Right ventricle myocardium superior (tissue), 1 donor: ENCODE results near the gene FHOD3. TPM values are rescaled to one million over a fixed set of nuclear protein-coding genes. Genes with fewer than 3 reads are reported as not detected.

Experiments
- ATAC-seq: fragments of 200-7000 bp; cut with Tn5 transposase; one replicate; pipeline ENCODE4 v1.9.1; 2020; ENCODE audit warnings: mild to moderate bottlenecking; ENCODE audit not compliant: poor library complexity
- DNase-seq: peaks from one replicate; pipeline ENCODE4 v3.0.0-alpha.2; 2020
- intact Hi-C: fragments of 100-400 bp; cut with DNase I; formaldehyde crosslinking; loops from one replicate; pipeline ENCODE4 v1.11.2; 2022
- total RNA-seq: library from RNA; stranded (reverse); fragmentation: NEBNext Ultra II Directional; extraction: Animal tissue kit (Norgen Biotek cat#: 25700); gene quantifications from one replicate; pipeline ENCODE4 v1.2.1, GENCODE V29; 2021
- donor health status: DM: no; HTN: yes; CAD: no; lungs with severe emphysema.

The FHOD3 gene
- total RNA-seq, 1 donor from 2014 or later = 317 TPM

GRCh38 chr18:36511791-36512352, 214.4 kb downstream of the FHOD3 start:
- ATAC-seq (peak; percentile 69), DNase-seq (no peak)
- intact Hi-C loops = no loop called here

- ATAC-seq (no peak), DNase-seq (no peak)
- intact Hi-C loops = no loop called here
Measured at GRCh38 chr18:36513556-36513955, 216.0 kb downstream of the FHOD3 start.

GRCh38 chr18:36514778-36515177, 217.3 kb downstream of the FHOD3 start:
- intact Hi-C loops = no loop called here
- DNase-seq = no peak

GRCh38 chr18:36516258-36516657, 218.7 kb downstream of the FHOD3 start:
- intact Hi-C loops = no loop called here
- ATAC-seq (no peak), DNase-seq (no peak)

More at GRCh38 chr18:36514778-36515177, 217.3 kb downstream of the FHOD3 start:
- ATAC-seq = no peak

GRCh38 chr18:36516726-36517125, 219.2 kb downstream of the FHOD3 start:
- DNase-seq = no peak
- no peak for ATAC-seq
- intact Hi-C loops = no loop called here

- peak; percentile 67 for ATAC-seq
- intact Hi-C loops = no loop called here
- no peak for DNase-seq
Measured at GRCh38 chr18:36518839-36519238, 221.3 kb downstream of the FHOD3 start.

GRCh38 chr18:36519358-36519757, 221.8 kb downstream of the FHOD3 start:
- no peak for DNase-seq
- intact Hi-C loops = no loop called here
- peak; percentile 21 for ATAC-seq

- intact Hi-C loops = no loop called here
- no peak for DNase-seq
- ATAC-seq = no peak
Measured at GRCh38 chr18:36522509-36522908, 225.0 kb downstream of the FHOD3 start.

- intact Hi-C loops = no loop called here
- no peak for ATAC-seq
- no peak for DNase-seq
Measured at GRCh38 chr18:36525913-36526312, 228.4 kb downstream of the FHOD3 start.

- ATAC-seq (no peak), DNase-seq (no peak)
- intact Hi-C loops = no loop called here
Measured at GRCh38 chr18:36526611-36527010, 229.1 kb downstream of the FHOD3 start.

GRCh38 chr18:36527051-36527450, 229.5 kb downstream of the FHOD3 start:
- ATAC-seq (no peak), DNase-seq (no peak)
- intact Hi-C loops = no loop called here

- intact Hi-C loops = no loop called here
- DNase-seq = no peak
- no peak for ATAC-seq
Measured at GRCh38 chr18:36527740-36528455, 230.4 kb downstream of the FHOD3 start.

- intact Hi-C loops = no loop called here
- ATAC-seq (no peak), DNase-seq (no peak)
Measured at GRCh38 chr18:36529747-36530146, 232.2 kb downstream of the FHOD3 start.

GRCh38 chr18:36530676-36531405, 233.3 kb downstream of the FHOD3 start:
- peak; percentile 11 for ATAC-seq
- intact Hi-C loops = no loop called here
- no peak for DNase-seq

GRCh38 chr18:36531636-36532035, 234.1 kb downstream of the FHOD3 start:
- no peak for ATAC-seq
- intact Hi-C loops = no loop called here
- no peak for DNase-seq

- DNase-seq = no peak
- intact Hi-C loops = no loop called here
- ATAC-seq = no peak
Measured at GRCh38 chr18:36532394-36532793, 234.9 kb downstream of the FHOD3 start.

- DNase-seq = no peak
- intact Hi-C loops = no loop called here
- ATAC-seq = no peak
Measured at GRCh38 chr18:36532815-36533214, 235.3 kb downstream of the FHOD3 start.

- intact Hi-C loops = no loop called here
- ATAC-seq (no peak), DNase-seq (no peak)
Measured at GRCh38 chr18:36533446-36534153, 236.1 kb downstream of the FHOD3 start.

- intact Hi-C loops = no loop called here
- DNase-seq (no peak), ATAC-seq (no peak)
Measured at GRCh38 chr18:36534154-36534688, 236.7 kb downstream of the FHOD3 start.
